ENCODE results near the gene HOXA5.

Gene HOXA5

DNA sequence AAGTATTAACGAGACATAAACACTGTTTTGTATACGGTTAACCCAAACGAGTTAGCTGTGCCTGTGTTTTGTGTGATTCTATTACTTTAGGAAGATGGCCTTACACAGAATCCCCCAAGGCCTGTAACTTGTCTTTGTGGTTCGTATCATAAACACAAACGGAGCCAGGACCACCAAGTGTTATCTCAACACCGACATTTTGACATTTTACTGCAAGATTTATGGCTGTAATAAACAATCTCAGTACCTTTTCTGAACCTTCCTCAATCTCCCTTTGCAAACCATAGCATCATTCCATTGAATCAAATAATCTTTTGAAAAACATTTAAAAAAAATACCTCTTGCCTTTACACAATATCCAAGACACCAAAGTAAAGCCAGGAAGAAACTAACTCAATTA lies 10.5 kb downstream of the HOXA5 start:
- DNase-seq (ENCODE audit: low read depth in 1 of 2, low spot score in 1 of 2) = no peak
- H3K27ac ChIP-seq (replicated peaks) = no peak overlapping the region
- no peak overlapping the region for H3K4me3 ChIP-seq (replicated peaks; ENCODE audit: insufficient read depth, low read length)
- peaks cover 3% of the 10 kb centered on the region for H3K27me3 ChIP-seq (ENCODE audit: insufficient read depth, poor library complexity, severe bottlenecking)
- TF ChIP-seq, protein P1, sequence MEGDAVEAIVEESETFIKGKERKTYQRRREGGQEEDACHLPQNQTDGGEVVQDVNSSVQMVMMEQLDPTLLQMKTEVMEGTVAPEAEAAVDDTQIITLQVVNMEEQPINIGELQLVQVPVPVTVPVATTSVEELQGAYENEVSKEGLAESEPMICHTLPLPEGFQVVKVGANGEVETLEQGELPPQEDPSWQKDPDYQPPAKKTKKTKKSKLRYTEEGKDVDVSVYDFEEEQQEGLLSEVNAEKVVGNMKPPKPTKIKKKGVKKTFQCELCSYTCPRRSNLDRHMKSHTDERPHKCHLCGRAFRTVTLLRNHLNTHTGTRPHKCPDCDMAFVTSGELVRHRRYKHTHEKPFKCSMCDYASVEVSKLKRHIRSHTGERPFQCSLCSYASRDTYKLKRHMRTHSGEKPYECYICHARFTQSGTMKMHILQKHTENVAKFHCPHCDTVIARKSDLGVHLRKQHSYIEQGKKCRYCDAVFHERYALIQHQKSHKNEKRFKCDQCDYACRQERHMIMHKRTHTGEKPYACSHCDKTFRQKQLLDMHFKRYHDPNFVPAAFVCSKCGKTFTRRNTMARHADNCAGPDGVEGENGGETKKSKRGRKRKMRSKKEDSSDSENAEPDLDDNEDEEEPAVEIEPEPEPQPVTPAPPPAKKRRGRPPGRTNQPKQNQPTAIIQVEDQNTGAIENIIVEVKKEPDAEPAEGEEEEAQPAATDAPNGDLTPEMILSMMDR (IDR thresholded peaks at IDR 0.05; ENCODE audit: insufficient read depth, low read length) = no peak
- no peak for TF ChIP-seq SPI1 (IDR thresholded peaks at IDR 0.05; ENCODE audit: borderline replicate concordance, low read depth)
- TF ChIP-seq, protein P2, sequence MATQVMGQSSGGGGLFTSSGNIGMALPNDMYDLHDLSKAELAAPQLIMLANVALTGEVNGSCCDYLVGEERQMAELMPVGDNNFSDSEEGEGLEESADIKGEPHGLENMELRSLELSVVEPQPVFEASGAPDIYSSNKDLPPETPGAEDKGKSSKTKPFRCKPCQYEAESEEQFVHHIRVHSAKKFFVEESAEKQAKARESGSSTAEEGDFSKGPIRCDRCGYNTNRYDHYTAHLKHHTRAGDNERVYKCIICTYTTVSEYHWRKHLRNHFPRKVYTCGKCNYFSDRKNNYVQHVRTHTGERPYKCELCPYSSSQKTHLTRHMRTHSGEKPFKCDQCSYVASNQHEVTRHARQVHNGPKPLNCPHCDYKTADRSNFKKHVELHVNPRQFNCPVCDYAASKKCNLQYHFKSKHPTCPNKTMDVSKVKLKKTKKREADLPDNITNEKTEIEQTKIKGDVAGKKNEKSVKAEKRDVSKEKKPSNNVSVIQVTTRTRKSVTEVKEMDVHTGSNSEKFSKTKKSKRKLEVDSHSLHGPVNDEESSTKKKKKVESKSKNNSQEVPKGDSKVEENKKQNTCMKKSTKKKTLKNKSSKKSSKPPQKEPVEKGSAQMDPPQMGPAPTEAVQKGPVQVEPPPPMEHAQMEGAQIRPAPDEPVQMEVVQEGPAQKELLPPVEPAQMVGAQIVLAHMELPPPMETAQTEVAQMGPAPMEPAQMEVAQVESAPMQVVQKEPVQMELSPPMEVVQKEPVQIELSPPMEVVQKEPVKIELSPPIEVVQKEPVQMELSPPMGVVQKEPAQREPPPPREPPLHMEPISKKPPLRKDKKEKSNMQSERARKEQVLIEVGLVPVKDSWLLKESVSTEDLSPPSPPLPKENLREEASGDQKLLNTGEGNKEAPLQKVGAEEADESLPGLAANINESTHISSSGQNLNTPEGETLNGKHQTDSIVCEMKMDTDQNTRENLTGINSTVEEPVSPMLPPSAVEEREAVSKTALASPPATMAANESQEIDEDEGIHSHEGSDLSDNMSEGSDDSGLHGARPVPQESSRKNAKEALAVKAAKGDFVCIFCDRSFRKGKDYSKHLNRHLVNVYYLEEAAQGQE (IDR thresholded peaks at IDR 0.05; ENCODE audit: insufficient replicate concordance, low read depth) = no peak
- TF ChIP-seq GABPA (IDR thresholded peaks at IDR 0.05; ENCODE audit: low read depth) = no peak
- no peak for TF ChIP-seq POLR2AphosphoS5 (IDR thresholded peaks at IDR 0.05; ENCODE audit: low read depth)

- TF ChIP-seq, protein P1 (IDR thresholded peaks at IDR 0.05; ENCODE audit: insufficient read depth, low read length) = no peak
- TF ChIP-seq GABPA (IDR thresholded peaks at IDR 0.05; ENCODE audit: low read depth) = no peak
- no peak for TF ChIP-seq POLR2AphosphoS5 (IDR thresholded peaks at IDR 0.05; ENCODE audit: low read depth)
- TF ChIP-seq SPI1 (IDR thresholded peaks at IDR 0.05; ENCODE audit: borderline replicate concordance, low read depth) = no peak
- TF ChIP-seq, protein P2 (IDR thresholded peaks at IDR 0.05; ENCODE audit: insufficient replicate concordance, low read depth) = no peak
- DNase-seq (ENCODE audit: low read depth in 1 of 2, low spot score in 1 of 2) = no peak
- no peak overlapping the region for H3K4me3 ChIP-seq (replicated peaks; ENCODE audit: insufficient read depth, low read length)
- H3K27me3 ChIP-seq (ENCODE audit: insufficient read depth, poor library complexity, severe bottlenecking) = no peaks in the 10 kb centered on the region
- no peak overlapping the region for H3K27ac ChIP-seq (replicated peaks)
Observed at GRCh38 chr7:27132214-27132613, 11.3 kb downstream of the HOXA5 start.

GRCh38 chr7:27131390-27131819 lies 12.1 kb downstream of the HOXA5 start:
- H3K4me3 ChIP-seq (replicated peaks; ENCODE audit: insufficient read depth, low read length) = peak overlapping the region; percentile 50
- H3K27me3 ChIP-seq (ENCODE audit: insufficient read depth, poor library complexity, severe bottlenecking) = no peaks in the 10 kb centered on the region
- DNase-seq (ENCODE audit: low read depth in 1 of 2, low spot score in 1 of 2) = no peak
- TF ChIP-seq, protein P2 (IDR thresholded peaks at IDR 0.05; ENCODE audit: insufficient replicate concordance, low read depth) = no peak
- TF ChIP-seq, protein P1 (IDR thresholded peaks at IDR 0.05; ENCODE audit: insufficient read depth, low read length) = no peak
- no peak for TF ChIP-seq GABPA (IDR thresholded peaks at IDR 0.05; ENCODE audit: low read depth)
- TF ChIP-seq POLR2AphosphoS5 (IDR thresholded peaks at IDR 0.05; ENCODE audit: low read depth) = no peak
- no peak for TF ChIP-seq SPI1 (IDR thresholded peaks at IDR 0.05; ENCODE audit: borderline replicate concordance, low read depth)
- peak overlapping the region; percentile 67 for H3K27ac ChIP-seq (replicated peaks)

Measured in HL-60 (cell line).